Adrenal gland (tissue), 5 donors: ENCODE results near the gene SLC66A3.

ENCODE experiments used
- CTCF ChIP-seq, 6 experiments: fragments of 450-650 bp in 4 of 6; fragments of 200-600 bp in 2 of 6; sonication (generic) in 1 of 6; IDR thresholded peaks; 1 replicate in 5 of 6; 2 replicates in 1 of 6; pipeline versions ENCODE4 v1.5.1 to v1.8.0; 2016 to 2021; ENCODE audit warnings: antibody characterized with exemption in 6 of 6, mild to moderate bottlenecking in 2 of 6, moderate library complexity in 1 of 6
- POLR2A ChIP-seq, 2 donors: fragments of 450-650 bp; IDR thresholded peaks; one replicate each; pipeline ENCODE4 v1.6.1; 2017; ENCODE audit warnings: antibody characterized with exemption in 2 of 2, mild to moderate bottlenecking in 2 of 2, moderate library complexity in 1 of 2
- donor health status: DM: no; HTN: no; CAD: no.

GRCh38 chr2:11215407-11215806 lies 60.1 kb downstream of the SLC66A3 start:
- TF ChIP-seq CTCF (IDR thresholded peaks at IDR 0.05) (no peak), POLR2A (IDR thresholded peaks at IDR 0.05) (no peak)
